AG20443 (cell line): ENCODE data around the gene HLCS.

ENCODE experiments used
- DNase-seq: peaks from one replicate; pipeline ENCODE4 v3.0.0; 2012; ENCODE audit warnings: low spot score, mixed read lengths

HLCS gene

GRCh38 chr21:36719614-36720013 lies 246.9 kb downstream of the HLCS start:
- DNase-seq = no peak

DNA sequence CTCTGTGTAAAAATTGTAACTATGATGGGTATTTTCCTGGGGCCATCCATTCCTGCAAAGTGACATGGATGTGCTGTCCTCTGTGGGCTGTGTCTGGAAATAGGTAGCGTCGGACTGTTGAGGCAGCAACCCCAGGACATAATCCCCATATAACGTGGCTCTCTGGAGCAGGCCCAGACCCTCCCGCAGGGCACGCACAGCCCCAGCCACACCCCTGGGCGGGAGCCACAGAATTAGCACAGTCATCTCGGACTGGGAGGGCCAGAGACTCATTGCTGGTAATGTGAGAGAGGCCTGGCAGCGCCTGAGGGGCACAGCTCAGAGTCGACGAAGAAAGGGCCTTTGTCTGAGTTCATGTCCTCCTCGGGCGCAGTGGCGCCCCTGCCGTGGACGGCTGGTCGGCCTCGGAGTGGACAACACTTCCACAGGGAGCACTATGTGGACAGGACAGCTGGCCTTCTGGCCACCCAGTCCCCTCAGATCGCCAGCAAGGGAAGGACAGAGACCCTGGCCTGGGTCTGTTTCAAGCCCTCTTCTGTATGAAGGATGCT lies 247.4 kb downstream of the HLCS start:
- no peak for DNase-seq

GRCh38 chr21:36717976-36718375 lies 248.5 kb downstream of the HLCS start:
- no peak for DNase-seq

- no peak for DNase-seq
Observed at GRCh38 chr21:36716836-36717235, 249.6 kb downstream of the HLCS start.

DNA sequence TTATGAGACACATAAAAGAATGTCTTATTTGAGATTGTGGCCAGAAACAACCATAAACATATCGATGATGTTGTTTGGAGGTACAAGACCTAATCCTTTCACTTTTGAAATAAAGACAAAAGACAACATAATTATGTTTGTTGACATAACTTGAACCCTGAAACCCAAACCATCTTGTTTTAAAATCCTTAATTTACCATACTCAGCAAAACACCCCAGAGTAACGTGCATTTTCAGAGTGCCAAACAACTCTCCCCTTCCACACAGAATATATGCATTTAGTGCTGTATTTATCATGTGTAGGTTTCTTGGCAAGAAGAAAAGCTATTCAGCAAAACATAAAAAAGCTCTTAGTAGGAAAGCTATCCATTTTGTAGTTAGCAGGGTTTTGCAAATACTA lies 250.1 kb downstream of the HLCS start:
- no peak for DNase-seq

- DNase-seq = no peak
Observed at GRCh38 chr21:36713746-36714145, 252.7 kb downstream of the HLCS start.

GRCh38 chr21:36710729-36711048 lies 255.8 kb downstream of the HLCS start:
- no peak for DNase-seq

GRCh38 chr21:36709868-36710728 lies 256.4 kb downstream of the HLCS start:
- no peak for DNase-seq

GRCh38 chr21:36709030-36709867 lies 257.2 kb downstream of the HLCS start:
- DNase-seq = no peak

DNA sequence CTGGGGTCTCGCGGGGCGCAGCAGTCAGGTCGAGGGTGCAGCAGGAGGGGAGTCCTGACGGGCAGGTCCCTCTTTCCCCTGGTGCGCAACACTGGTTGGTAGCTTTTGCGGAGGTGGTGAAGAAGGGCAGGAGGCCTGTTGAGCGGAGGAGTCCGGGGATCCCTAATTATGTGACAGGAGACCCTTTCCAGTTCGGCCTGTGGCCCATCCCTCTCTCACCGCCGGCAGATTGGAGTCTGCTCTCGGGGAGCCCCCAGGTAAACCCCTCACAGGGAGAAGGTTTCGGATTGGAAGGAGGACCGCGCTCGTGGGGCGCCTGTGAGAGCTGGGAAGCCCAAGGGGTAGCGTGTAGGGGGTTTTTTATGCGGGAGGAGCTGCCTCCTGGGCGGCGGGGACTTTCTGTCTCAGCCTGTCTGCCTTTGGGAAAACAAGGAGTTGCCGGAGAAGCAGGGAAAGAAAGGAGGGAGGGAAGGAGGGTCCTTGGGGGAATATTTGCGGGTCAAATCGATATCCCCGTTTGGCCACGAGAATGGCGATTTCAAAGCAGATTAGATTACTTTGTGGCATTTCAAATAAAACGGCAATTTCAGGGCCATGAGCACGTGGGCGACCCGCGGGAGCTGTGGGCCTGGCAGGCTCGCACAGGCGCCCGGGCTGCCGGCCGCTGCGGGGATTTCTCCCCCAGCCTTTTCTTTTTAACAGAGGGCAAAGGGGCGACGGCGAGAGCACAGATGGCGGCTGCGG lies 258.0 kb downstream of the HLCS start:
- DNase-seq = no peak

DNA sequence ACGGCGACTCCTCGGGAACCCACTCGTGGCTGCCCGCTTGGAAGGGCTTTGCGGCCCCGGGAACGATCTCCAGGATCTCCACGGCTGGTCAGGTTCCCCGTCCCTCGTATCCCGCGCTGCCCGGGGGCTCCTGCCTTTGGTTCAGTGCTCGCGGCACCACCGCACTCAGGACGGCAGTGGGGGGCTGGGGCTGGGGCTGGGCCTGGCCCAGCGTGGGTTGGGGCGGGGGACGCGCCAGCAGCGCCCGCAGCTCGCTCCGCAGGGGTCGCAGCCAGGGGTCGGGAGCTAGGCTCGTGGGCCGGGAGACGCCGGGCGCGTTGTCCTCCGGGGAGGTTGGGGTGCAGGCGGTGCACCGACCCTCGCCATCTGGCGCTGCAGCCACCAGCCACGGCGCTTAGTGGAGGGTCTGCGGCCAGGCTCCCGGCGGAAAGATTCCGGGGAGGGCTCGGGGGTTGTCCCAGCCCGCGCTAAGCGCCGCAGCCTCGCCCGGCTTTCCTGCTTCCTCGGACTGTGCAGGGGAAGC lies 258.6 kb downstream of the HLCS start:
- DNase-seq = no peak

DNA sequence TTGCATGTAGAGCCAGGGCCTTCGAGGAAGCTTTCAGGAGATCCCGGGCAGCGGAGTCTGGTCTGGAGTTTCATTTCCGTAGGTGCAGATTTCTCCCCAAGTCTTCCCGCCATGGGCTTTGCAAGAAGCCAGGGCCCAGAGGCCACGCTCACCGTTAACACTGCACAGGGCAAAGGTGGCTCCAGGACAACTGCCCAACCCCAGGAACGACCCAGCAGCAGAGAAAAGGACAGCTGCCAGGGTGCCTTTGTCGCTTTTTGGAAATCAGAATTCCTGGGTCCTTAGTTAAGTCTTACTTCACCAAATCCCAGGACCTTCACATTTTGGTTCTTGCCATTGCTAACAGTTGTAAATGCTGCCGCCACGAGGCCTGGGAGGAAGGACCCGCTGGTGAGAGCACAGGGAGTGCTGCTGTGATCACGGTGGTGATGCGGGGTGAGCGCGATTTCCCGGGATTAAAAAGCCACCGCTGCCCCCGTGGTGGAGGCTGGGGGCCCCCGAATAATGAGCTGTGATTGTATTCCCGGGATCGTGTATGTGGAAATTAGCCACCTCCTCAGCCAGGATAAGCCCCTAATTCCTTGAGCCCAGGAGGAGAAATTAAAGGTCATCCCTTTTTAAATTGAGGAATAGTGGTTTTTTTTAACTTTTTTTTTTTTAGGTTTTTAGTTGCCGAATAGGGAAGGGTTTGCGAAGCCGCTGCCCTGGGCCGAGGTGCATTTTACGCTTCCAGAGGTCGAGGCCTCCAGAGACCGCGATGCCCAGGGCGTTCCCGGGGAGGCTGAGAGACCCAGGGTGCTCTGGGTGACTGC lies 259.3 kb downstream of the HLCS start:
- no peak for DNase-seq

DNA sequence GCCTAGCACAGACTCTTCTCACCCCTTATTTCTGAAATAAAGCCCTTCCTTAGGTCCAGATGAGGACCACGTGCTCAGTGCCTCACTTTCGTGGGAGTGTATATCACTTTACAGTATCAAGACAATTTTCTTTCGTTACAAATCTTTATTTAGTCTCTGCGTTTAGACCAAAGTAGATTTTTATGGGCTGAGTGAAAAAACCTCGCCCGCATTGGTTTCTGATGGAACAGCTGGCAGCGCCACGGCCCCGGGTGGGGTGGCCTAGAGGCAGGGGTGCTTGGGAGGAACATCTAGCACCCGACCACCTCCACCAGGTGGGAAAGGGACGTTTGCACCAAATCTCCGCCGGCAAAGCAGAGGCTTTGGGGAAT lies 260.0 kb downstream of the HLCS start:
- no peak for DNase-seq

DNA sequence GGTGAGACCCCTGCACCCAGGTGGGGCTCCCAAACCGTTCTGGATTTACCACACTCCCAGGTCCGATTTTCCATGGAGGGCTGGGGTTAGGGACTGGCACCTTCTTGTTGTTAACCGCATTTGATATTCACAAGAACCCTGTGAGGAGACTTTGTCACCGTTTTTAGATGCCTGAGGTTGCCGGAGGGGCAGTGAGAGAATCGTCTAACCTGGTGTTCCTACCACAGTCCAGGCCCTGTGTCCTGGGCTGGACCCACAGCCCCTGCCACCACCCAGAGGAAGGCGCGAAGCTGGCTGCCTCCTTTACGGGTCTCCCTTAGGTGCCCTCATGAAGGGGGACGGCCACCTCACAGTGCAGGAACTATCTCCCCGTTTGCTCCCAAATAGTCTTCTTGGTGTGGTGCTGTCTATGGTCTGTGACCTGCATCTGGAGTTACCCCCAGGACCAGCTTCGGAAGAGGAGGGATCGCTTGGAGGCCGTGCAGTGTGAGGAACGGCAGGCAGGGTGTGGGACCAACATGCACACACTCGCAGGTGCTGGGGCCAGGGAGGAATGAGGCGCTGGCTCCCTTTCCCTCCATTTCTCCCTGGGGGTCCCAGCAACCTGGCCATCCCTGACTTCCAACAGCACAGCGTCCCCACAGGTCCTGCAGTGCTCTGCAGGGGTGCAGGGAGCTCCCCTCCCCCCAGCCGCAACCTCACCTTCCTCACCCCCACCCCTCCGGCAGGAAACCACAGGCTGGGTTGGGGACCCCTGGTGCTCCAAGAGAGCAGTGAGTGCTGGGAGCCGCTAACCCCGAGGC lies 260.6 kb downstream of the HLCS start:
- no peak for DNase-seq

DNA sequence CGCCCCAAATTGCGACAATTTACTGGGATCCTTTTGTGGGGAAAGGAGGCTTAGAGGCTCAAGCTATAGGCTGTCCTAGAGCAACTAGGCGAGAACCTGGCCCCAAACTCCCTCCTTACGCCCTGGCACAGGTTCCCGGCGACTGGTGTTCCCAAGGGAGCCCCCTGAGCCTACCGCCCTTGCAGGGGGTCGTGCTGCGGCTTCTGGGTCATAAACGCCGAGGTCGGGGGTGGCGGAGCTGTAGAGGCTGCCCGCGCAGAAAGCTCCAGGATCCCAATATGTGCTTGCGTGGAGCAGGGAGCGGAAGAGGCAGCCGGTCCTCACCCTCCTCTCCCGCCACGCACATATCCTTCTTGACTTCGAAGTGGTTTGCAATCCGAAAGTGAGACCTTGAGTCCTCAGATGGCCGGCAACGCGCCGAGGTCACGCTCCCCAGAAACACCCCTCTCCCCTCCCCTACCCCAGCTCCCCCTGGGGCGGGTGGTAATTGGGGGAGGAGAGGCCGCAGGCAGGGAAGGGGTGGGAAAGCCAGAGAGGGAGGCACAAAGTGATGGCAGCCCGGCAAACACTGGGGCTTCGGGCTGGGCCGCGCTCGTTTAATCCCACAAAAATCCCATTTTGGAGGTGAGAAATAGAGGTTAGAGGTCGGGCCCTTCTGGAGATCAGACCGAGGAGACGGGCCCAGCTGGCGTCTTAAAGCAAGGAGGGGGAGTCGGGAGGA lies 261.4 kb downstream of the HLCS start:
- DNase-seq = no peak

DNA sequence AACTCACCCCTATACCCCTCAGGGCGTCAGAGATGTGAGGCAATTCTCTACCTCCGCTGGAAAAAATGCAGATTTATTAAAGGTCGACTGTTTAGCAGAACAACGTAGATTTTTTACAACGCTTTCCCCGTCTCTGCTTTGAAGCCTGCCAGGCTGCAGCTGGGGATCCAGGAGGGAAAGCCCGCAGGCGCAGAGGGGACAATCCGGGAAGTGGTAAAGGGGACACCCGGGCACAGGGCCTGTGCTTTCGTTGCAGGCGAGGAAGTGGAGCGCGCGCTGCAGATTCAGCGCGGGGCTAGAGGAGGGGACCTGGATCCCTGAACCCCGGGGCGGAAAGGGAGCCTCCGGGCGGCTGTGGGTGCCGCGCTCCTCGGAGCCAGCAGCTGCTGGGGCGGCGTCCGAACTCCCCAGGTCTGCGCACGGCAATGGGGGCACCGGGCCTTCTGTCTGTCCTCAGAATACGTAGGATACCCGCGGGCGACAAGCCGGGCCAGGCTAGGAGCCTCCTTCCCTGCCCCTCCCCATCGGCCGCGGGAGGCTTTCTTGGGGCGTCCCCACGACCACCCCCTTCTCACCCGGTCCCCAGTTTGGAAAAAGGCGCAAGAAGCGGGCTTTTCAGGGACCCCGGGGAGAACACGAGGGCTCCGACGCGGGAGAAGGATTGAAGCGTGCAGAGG lies 262.1 kb downstream of the HLCS start:
- peak; percentile 16 for DNase-seq

DNA sequence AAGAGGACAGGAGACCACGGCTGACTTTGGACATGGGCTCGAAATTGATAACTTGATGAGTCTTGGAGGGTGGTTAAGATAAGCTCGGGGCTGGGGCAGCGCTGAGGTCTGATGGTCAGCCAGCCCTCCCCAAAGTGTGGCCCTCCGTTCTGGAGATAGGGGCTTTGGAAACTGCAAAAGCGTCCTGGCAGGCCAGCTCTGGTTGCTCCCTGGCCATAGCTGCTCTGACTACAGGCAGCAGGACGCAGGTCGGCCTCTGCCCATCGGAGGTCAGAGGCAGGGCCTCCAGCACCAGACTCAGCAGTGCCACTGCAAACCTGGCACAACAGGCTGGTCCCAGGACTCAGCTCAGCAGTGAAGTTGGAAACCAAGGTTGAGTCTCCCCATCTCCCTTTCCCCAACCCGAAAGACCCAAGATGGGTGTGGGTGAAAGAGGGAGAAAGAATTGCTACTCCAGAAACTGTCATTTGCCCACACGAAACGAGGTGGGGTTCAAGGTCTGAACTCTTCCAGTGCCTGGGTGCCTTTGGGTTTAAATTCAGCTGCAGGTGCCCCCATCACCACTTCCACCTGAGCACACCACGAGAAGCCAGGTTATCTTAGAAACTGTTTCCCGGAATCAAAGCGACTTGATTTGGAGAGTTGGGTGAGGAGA lies 262.7 kb downstream of the HLCS start:
- no peak for DNase-seq

DNA sequence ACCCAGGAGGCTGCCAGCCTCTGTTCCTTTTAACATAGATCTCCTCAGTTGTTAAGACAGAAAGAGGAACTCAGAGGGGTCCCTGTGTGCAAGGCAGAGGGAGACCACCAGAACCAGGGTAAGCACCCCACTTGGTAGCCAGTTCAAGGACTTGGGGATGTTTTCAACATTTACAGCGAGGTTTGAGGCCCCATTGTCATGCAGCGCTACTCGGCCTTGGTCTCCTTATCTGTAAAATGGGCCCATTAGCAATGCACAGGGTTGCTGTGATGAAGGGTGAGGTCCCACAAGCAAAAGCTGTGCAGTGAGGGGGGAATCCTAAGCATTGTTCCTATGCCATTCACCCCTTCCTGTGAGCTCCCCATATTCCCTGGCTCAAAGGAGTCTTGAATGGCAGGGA lies 263.3 kb downstream of the HLCS start:
- no peak for DNase-seq

- DNase-seq = no peak
Observed at GRCh38 chr21:36702622-36702968, 263.9 kb downstream of the HLCS start.
